ENCODE results near the gene CCDC68. TPM values are rescaled to one million over a fixed set of nuclear protein-coding genes. Genes with fewer than 3 reads are reported as not detected.

CCDC68 gene
- total and polyA plus RNA-seq, 2 of the 8 experiments (the other 6 are each of a cell fraction or from before 2014, with no cell fraction given): 0.06 to 0.80 TPM

- TF ChIP-seq SIX5 (IDR thresholded peaks at IDR 0.05; ENCODE audit: low read depth, low read length) (no peak), TCF12 (IDR thresholded peaks at IDR 0.05; ENCODE audit: low read depth, low read length) (no peak)
Observed at GRCh38 chr18:54910161-54910919, 48.9 kb downstream of the CCDC68 start (continued).

Data from H1 (cell line).